ENCODE measurements around the gene PNP.

Gene PNP

GRCh38 chr14:20477211-20477876 is 8.1 kb downstream of the PNP start:
- TF ChIP-seq CTCF (IDR thresholded peaks at IDR 0.05; ENCODE audit: borderline replicate concordance, control extremely low read depth, extremely low read depth, insufficient read depth, missing control alignments): no peak
- in situ Hi-C loops (cut with MboI; ENCODE audit: low sequenced_read_pairs, unreplicated experiment): no loop called here
- DNase-seq (ENCODE audit: low spot score): no peak

GRCh38 chr14:20478894-20479293 is 9.7 kb downstream of the PNP start:
- in situ Hi-C loops (cut with MboI; ENCODE audit: low sequenced_read_pairs, unreplicated experiment): no loop called here
- no peak for DNase-seq (ENCODE audit: low spot score)
- no peak for TF ChIP-seq CTCF (IDR thresholded peaks at IDR 0.05; ENCODE audit: borderline replicate concordance, control extremely low read depth, extremely low read depth, insufficient read depth, missing control alignments)

- TF ChIP-seq CTCF (IDR thresholded peaks at IDR 0.05; ENCODE audit: borderline replicate concordance, control extremely low read depth, extremely low read depth, insufficient read depth, missing control alignments): no peak
- in situ Hi-C loops (cut with MboI; ENCODE audit: low sequenced_read_pairs, unreplicated experiment): no loop called here
- DNase-seq (ENCODE audit: low spot score): no peak
Measured at GRCh38 chr14:20482382-20482781, 13.2 kb downstream of the PNP start.

- in situ Hi-C loops (cut with MboI; ENCODE audit: low sequenced_read_pairs, unreplicated experiment): no loop called here
- DNase-seq (ENCODE audit: low spot score): no peak
- TF ChIP-seq CTCF (IDR thresholded peaks at IDR 0.05; ENCODE audit: borderline replicate concordance, control extremely low read depth, extremely low read depth, insufficient read depth, missing control alignments): no peak
Measured at GRCh38 chr14:20485900-20486299, 16.7 kb downstream of the PNP start.

- in situ Hi-C loops (cut with MboI; ENCODE audit: low sequenced_read_pairs, unreplicated experiment): no loop called here
- TF ChIP-seq CTCF (IDR thresholded peaks at IDR 0.05; ENCODE audit: borderline replicate concordance, control extremely low read depth, extremely low read depth, insufficient read depth, missing control alignments): no peak
- DNase-seq (ENCODE audit: low spot score): no peak
Measured at GRCh38 chr14:20486684-20487395, 17.6 kb downstream of the PNP start.

GRCh38 chr14:20487396-20487725 is 18.2 kb downstream of the PNP start:
- TF ChIP-seq CTCF (IDR thresholded peaks at IDR 0.05; ENCODE audit: borderline replicate concordance, control extremely low read depth, extremely low read depth, insufficient read depth, missing control alignments): no peak
- in situ Hi-C loops (cut with MboI; ENCODE audit: low sequenced_read_pairs, unreplicated experiment): no loop called here
- no peak for DNase-seq (ENCODE audit: low spot score)
